ENCODE measurements around the gene GPRIN2. TPM values are rescaled to one million over a fixed set of nuclear protein-coding genes. Genes with fewer than 3 reads are reported as not detected.

Gene GPRIN2
- total RNA-seq, 1 donor from 2014 or later = 5.4 TPM

DNA sequence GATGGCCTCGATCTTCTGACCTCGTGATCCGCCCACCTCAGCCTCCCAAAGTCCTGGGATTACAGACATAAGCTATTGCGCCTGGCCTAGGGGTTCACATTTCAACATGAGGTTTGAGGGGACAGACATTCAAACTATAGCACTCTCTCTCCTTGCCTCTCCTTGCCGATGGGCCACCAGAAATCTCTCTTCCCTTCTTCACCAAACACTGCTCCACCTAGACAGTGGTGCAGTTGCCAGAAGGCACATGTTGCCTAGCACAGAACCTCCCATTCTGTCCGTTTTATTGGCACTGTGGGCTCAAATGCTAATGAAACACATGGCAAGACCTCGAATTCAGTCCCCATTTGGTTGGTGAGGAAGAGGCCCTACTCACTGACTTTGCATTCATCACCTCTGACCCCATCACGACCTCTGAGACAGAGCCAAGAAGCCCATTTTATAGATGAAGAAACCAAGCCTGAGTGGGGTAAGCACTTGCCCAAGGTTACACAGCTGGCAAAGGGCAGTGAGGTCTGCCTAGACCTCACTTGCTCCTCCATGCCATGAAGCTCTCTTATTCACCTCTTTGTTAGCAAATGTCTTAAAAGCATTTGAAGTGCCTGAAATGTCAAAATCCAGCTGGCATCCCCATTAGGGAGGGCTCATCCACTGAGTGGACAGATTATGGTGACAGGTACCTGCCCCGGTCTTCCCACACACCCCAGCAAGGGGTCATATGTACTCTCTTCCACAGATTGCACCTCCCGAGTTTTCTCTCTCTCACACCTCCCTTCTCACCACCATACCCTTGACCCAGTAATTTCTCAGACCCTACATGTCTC, 34.0 kb downstream of the GPRIN2 start:
- Mint-ChIP-seq H3K4me3 (ENCODE audit: unreplicated experiment) (no peak overlapping the region), H3K27ac (ENCODE audit: unreplicated experiment) (no peak overlapping the region), H3K27me3 (ENCODE audit: low read depth) (no peaks in the 10 kb centered on the region), H3K4me1 (ENCODE audit: low read depth) (no peaks in the 10 kb centered on the region), H3K36me3 (ENCODE audit: low read depth) (no peaks in the 10 kb centered on the region), H3K9me3 (ENCODE audit: low read depth) (no peaks in the 10 kb centered on the region)
- TF ChIP-seq, protein P1, sequence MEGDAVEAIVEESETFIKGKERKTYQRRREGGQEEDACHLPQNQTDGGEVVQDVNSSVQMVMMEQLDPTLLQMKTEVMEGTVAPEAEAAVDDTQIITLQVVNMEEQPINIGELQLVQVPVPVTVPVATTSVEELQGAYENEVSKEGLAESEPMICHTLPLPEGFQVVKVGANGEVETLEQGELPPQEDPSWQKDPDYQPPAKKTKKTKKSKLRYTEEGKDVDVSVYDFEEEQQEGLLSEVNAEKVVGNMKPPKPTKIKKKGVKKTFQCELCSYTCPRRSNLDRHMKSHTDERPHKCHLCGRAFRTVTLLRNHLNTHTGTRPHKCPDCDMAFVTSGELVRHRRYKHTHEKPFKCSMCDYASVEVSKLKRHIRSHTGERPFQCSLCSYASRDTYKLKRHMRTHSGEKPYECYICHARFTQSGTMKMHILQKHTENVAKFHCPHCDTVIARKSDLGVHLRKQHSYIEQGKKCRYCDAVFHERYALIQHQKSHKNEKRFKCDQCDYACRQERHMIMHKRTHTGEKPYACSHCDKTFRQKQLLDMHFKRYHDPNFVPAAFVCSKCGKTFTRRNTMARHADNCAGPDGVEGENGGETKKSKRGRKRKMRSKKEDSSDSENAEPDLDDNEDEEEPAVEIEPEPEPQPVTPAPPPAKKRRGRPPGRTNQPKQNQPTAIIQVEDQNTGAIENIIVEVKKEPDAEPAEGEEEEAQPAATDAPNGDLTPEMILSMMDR (IDR thresholded peaks at IDR 0.05) = no peak
- peak; percentile 47 for DNase-seq (ENCODE audit: low spot score)

- peak; percentile 95 for DNase-seq (ENCODE audit: low spot score)
- Mint-ChIP-seq H3K4me1 (ENCODE audit: low read depth) (peaks cover 10% of the 10 kb centered on the region), H3K36me3 (ENCODE audit: low read depth) (no peaks in the 10 kb centered on the region), H3K4me3 (ENCODE audit: unreplicated experiment) (no peak overlapping the region), H3K27ac (ENCODE audit: unreplicated experiment) (no peak overlapping the region), H3K27me3 (ENCODE audit: low read depth) (no peaks in the 10 kb centered on the region), H3K9me3 (ENCODE audit: low read depth) (no peaks in the 10 kb centered on the region)
- TF ChIP-seq, protein P1 (IDR thresholded peaks at IDR 0.05) = no peak
Measured at GRCh38 chr10:46520941-46521340, 35.5 kb downstream of the GPRIN2 start.

DNA sequence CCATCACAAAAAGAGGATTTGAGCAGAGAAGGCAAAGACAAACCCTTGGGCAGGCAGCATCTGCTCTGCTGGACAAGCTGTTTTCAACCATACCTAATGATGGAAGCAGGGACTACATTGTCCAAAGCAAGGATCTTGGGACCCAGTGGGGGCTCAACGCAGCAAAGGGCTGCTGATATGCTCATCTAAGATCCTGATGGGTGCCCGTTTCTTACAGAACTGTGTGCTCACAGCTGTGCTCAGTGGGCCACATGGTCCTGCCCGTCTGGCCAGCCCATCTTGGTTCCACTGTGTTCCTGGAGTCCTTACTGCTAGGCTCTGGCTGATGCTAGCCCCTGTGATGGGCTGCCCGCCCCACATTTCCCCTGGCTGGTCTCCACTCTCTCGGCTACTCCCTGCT, 36.1 kb downstream of the GPRIN2 start:
- DNase-seq (ENCODE audit: low spot score) = peak; percentile 94
- H3K9me3 Mint-ChIP-seq (ENCODE audit: low read depth) = no peaks in the 10 kb centered on the region
- no peaks in the 10 kb centered on the region for H3K36me3 Mint-ChIP-seq (ENCODE audit: low read depth)
- no peaks in the 10 kb centered on the region for H3K27me3 Mint-ChIP-seq (ENCODE audit: low read depth)
- H3K4me1 Mint-ChIP-seq (ENCODE audit: low read depth) = peaks cover 10% of the 10 kb centered on the region
- H3K4me3 Mint-ChIP-seq (ENCODE audit: unreplicated experiment) = no peak overlapping the region
- TF ChIP-seq, protein P1 (IDR thresholded peaks at IDR 0.05) = no peak
- H3K27ac Mint-ChIP-seq (ENCODE audit: unreplicated experiment) = no peak overlapping the region

- Mint-ChIP-seq H3K4me3 (ENCODE audit: unreplicated experiment) (no peak overlapping the region), H3K36me3 (ENCODE audit: low read depth) (no peaks in the 10 kb centered on the region), H3K4me1 (ENCODE audit: low read depth) (peaks cover 10% of the 10 kb centered on the region), H3K27me3 (ENCODE audit: low read depth) (no peaks in the 10 kb centered on the region), H3K9me3 (ENCODE audit: low read depth) (no peaks in the 10 kb centered on the region), H3K27ac (ENCODE audit: unreplicated experiment) (no peak overlapping the region)
- TF ChIP-seq, protein P1 (IDR thresholded peaks at IDR 0.05) = no peak
- DNase-seq (ENCODE audit: low spot score) = peak; percentile 74
Measured at GRCh38 chr10:46518028-46518725, 38.3 kb downstream of the GPRIN2 start.

GRCh38 chr10:46517541-46517940, 38.9 kb downstream of the GPRIN2 start:
- peaks cover 10% of the 10 kb centered on the region for H3K4me1 Mint-ChIP-seq (ENCODE audit: low read depth)
- TF ChIP-seq, protein P1 (IDR thresholded peaks at IDR 0.05) = no peak
- H3K9me3 Mint-ChIP-seq (ENCODE audit: low read depth) = no peaks in the 10 kb centered on the region
- H3K36me3 Mint-ChIP-seq (ENCODE audit: low read depth) = no peaks in the 10 kb centered on the region
- no peak overlapping the region for H3K4me3 Mint-ChIP-seq (ENCODE audit: unreplicated experiment)
- DNase-seq (ENCODE audit: low spot score) = peak; percentile 60
- no peak overlapping the region for H3K27ac Mint-ChIP-seq (ENCODE audit: unreplicated experiment)
- H3K27me3 Mint-ChIP-seq (ENCODE audit: low read depth) = no peaks in the 10 kb centered on the region
